Epithelial cell of proximal tubule (primary cell): Measurements from ENCODE around the gene ATG16L1. TPM values are rescaled to one million over a fixed set of nuclear protein-coding genes. Genes with fewer than 3 reads are reported as not detected.

Source experiments
- DNase-seq: peaks from one replicate; pipeline ENCODE4 v3.0.0-alpha.2; 2011; ENCODE audit warnings: low read depth
- H3K4me3 ChIP-seq: 2 replicates; pipeline ENCODE4 v1.5.1; 2011; ENCODE audit warnings: low read depth, mild to moderate bottlenecking, low read length
- CTCF ChIP-seq: conservative IDR thresholded peaks from 2 replicates; pipeline ENCODE4 v1.5.1; 2012; ENCODE audit warnings: low read depth, mild to moderate bottlenecking, low read length
- total RNA-seq: library from RNA; depleted of rRNA; stranded (reverse); fragments of >200 nt; gene quantifications from 2 replicates; pipeline ENCODE4 v1.2.3, GENCODE V29; 2015

The ATG16L1 gene
- total RNA-seq, 1 donor from 2014 or later = 29.9 TPM

DNA sequence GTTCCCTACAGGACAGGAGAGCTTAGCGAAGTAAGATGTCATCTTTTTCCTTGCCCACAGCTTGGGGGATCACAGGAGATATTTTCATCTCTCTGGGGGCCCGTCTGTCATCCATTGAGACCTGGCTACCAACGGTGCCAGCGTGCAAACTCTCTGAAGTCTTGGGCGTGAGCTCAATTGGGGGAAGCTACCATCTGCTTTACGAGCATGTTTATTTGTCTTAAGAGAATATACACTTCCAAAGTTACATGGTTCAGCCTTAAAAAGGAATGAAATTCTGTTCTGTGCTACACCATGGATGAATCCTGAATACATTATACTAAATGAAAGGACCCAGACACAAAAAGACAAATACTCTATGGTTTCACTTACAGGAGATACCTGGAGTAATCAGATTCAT lies 69.7 kb downstream of the ATG16L1 start:
- no peak for DNase-seq
- H3K4me3 ChIP-seq = no peak overlapping the region
- TF ChIP-seq CTCF = no peak

- no peak overlapping the region for H3K4me3 ChIP-seq
- no peak for TF ChIP-seq CTCF
- DNase-seq = no peak
Measured at GRCh38 chr2:233323851-233324250, 72.4 kb downstream of the ATG16L1 start.

DNA sequence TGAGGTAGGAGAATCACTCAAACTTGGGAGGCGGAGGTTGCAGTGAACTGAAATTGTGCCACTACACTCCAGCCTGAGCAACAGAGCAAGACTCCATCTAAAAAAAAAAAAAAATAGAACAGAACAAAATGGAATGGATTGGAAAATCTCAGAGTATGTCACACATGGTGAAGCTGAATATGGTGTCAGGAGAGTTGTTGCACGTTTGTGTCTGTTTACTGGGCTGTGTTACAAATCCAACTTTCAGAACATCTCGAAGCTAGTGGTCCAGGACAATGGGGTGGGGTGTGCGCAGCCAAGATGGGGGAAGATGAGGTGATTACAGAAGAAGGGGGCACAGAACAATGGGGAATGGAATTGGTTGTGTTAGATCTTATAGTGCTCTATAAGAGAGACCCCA lies 73.8 kb downstream of the ATG16L1 start:
- no peak overlapping the region for H3K4me3 ChIP-seq
- no peak for TF ChIP-seq CTCF
- no peak for DNase-seq

- TF ChIP-seq CTCF = no peak
- no peak overlapping the region for H3K4me3 ChIP-seq
- no peak for DNase-seq
Measured at GRCh38 chr2:233325814-233326213, 74.3 kb downstream of the ATG16L1 start.

- TF ChIP-seq CTCF = no peak
- no peak overlapping the region for H3K4me3 ChIP-seq
- DNase-seq = no peak
Measured at GRCh38 chr2:233326500-233326899, 75.0 kb downstream of the ATG16L1 start.

DNA sequence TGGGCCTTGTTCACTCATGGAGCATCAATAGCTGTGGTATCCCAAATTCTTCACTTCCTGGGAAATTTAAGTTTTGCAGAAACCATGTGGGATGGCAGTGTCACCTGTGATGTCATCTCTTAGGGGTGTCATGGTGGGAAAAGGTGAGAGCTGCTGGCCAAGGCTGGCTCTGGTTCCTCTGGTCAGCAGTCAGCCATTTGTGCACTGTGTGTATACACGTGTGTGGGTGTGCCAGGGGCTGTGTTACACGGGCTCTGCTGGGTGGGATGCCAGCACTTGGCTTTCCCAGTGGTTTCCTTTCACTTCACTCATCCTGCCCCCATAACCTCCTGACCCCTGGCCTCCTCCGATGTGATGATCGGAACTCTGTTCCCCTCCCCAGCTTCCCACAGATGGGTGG lies 77.4 kb downstream of the ATG16L1 start:
- no peak for DNase-seq
- no peak for TF ChIP-seq CTCF
- H3K4me3 ChIP-seq = no peak overlapping the region

- no peak overlapping the region for H3K4me3 ChIP-seq
- no peak for TF ChIP-seq CTCF
- no peak for DNase-seq
Measured at GRCh38 chr2:233329489-233330135, 78.1 kb downstream of the ATG16L1 start.
